NCI-H1105 (cell line): ENCODE results near the gene FOXF1.

Experiments used
- DNase-seq: peaks from one replicate; lab custom pipeline; 2025; lab: John Stamatoyannopoulos, UW

Gene FOXF1

DNA sequence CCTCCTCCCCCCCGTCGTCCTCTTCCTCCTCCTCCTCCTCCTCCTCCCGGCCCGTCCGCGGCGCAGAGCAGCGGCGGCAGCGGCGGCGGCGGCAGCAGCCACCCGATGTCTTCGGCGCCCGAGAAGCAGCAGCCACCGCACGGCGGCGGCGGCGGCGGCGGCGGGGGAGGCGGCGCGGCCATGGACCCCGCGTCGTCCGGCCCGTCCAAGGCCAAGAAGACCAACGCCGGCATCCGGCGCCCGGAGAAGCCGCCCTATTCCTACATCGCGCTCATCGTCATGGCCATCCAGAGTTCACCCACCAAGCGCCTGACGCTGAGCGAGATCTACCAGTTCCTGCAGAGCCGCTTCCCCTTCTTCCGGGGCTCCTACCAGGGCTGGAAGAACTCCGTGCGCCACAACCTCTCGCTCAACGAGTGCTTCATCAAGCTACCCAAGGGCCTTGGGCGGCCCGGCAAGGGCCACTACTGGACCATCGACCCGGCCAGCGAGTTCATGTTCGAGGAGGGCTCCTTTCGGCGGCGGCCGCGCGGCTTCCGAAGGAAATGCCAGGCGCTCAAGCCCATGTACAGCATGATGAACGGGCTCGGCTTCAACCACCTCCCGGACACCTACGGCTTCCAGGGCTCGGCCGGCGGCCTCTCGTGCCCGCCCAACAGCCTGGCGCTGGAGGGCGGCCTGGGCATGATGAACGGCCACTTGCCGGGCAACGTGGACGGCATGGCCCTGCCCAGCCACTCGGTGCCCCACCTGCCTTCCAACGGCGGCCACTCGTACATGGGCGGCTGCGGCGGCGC lies at the start of gene FOXF1:
FOXF1 (plus strand) TSS at position 63 of the 797 bp plus-strand sequence; CDS start at position 106, 43 bp downstream.
- DNase-seq: no peak

- no peak for DNase-seq
These were observed 49.3 kb upstream of the FOXF1 start for GRCh38 chr16:86461037-86461436.

DNA sequence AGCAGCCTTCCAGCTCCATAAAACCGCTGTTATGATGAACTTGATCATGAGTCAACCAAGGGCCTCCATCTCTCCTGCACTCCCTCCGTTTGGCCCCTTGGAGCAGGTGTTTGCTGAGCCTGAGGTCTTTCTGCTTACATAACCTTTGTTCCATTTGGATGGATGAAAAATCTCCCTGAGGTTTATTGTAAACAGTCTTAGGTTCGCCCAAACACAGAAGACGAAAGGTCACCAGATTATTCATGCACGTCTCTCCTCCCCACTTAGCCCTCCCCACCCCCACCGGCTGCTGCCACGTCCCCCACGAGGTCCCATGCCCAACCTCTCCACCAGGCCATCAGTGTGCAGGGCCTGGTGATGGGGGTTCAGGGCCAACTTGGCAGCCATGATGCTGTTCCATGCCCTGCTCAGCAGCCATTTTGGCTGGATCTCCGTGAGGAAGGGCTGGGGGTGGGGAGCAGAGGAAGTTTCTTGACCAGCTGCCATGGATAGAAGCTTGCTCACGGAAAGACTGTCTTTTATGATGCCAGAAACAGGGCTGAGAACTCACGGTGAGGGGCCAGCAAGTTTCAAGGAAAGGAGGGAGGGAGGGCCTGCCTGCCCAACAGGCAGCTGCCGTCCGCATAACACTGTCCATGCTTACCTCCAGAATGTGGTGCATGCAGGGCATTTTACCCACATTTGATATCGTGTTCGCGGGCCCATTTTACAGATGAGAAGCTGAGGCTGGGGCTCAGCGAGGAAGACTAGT lies 47.8 kb upstream of the FOXF1 start:
- no peak for DNase-seq

GRCh38 chr16:86464044-86464443 lies 46.3 kb upstream of the FOXF1 start:
- DNase-seq: no peak

- DNase-seq: no peak
These were observed 44.9 kb upstream of the FOXF1 start for GRCh38 chr16:86465434-86465833.

- no peak for DNase-seq
These were observed 43.5 kb upstream of the FOXF1 start for GRCh38 chr16:86466696-86467406.

DNA sequence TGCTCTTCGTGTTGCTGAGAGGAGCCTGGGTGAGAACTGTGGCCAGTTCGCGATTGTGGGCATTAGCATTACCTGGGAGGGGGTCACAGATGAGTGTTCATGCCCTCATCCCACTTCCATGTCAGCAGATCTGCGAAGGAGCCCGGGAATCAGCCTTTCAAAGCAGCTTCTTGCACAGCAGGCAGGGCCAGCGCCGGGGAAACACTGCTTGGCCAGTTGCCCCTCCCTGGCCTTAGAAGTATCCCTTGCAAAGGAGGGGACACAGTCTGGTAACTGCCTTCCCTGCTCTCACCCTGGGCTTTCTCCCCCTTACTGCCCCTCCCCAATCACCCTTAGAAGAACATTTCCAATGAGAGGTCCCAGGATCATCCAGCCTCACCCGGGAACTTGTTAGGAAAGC lies 42.8 kb upstream of the FOXF1 start:
- no peak for DNase-seq

DNA sequence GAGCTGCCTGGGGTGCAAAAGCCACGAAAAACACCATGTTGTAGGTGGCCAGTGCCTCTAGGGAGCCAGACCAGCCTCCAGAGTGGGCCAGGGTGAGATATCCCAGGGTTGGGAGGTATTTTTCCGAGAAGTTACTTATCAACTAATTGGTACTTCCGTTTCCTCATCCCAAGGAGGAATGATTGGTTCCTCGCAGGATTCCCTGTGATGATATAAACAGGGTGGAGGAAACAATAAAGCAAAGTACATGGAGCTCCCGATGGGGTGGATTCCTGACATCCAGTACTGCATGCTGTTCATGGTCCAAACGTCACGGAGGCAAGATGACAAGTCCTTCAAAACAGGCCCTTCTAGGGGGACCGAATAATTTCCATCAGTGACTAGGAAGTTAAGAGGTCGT lies 39.4 kb upstream of the FOXF1 start:
- no peak for DNase-seq

- DNase-seq: no peak
These were observed 38.4 kb upstream of the FOXF1 start for GRCh38 chr16:86471896-86472295.

DNA sequence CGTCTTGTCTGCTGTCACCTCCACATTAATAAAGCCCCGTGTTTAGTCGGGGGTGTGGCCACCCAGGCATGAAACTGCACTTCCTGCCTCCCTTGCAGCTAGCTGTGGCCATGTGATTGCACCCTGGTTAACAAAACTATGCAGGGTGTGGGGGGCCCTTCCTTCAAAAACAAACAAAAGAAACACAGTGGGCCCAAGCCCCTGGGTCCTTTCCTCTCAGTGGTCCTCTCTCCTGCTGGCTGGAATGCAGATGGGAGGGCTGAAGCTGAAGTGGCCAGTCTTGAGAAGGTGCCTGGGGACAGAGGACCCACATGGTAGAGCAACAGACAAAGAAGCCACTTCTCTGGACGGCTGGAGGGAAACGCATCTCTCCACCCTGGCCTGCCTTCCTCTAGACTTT lies 38.0 kb upstream of the FOXF1 start:
- no peak for DNase-seq

DNA sequence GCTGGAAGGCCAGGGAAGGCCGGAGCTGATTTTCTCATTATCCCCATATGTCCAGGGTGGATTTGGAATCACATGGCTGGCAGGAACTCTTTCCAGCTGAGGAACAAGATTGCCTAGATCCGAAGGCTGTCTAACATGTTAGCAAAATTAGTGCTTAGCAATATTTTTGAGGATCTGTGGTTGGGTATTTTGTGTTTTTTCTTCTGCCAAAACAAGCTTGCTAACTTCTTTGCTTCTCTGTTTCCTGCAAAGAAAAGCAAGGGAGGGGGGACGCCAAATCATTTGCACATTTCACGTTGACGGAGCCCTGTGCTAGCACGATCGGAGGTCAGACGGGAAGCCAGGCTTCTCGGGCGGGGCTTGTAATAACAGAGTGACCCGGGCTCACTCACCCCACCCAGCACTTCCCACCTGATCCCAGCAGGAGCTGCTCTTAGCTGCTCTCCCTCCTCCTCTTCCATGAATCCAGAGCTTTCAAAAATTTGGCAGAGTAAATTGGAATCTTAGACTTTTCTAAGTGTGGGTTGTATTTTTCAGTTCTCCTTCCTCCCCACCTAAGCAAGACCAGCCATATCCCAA lies 33.3 kb upstream of the FOXF1 start:
- DNase-seq: no peak

- no peak for DNase-seq
These were observed 32.7 kb upstream of the FOXF1 start for GRCh38 chr16:86477642-86478041.

DNA sequence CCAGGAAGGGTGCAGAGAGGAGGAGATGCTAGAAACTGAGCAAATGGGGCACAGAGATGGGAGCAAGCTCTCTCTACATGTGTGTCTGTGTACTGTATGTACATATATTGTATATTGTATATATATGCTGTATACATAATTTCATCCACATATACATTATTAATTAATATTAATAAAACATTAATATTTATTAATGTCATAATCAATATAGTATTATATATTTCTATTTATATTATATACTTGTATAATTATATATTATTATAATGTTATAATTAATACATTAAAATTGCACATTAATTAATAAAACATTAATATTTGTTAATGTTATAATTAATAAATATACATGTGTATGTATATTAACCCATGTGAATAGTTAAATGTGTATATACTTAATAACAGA lies 31.5 kb upstream of the FOXF1 start:
- DNase-seq: no peak

DNA sequence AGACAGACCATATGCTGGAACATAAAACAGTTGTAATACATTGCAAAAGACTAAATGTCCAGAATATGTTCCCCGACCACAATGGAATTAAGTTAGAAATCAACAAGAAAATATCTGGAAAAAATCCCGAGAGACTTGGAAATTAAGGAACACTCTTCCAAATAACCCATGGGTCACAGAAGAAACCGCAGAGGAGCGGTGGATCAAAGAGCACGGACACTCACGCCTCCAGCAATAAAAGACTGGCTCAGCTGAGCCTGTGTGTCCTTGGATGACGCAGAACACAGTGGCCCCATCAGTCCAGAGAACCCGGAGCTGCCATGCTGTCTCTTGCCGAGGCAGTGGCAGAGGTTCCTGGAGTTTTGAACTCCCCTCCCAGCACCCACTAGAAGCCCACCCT lies 30.9 kb upstream of the FOXF1 start:
- DNase-seq: no peak

DNA sequence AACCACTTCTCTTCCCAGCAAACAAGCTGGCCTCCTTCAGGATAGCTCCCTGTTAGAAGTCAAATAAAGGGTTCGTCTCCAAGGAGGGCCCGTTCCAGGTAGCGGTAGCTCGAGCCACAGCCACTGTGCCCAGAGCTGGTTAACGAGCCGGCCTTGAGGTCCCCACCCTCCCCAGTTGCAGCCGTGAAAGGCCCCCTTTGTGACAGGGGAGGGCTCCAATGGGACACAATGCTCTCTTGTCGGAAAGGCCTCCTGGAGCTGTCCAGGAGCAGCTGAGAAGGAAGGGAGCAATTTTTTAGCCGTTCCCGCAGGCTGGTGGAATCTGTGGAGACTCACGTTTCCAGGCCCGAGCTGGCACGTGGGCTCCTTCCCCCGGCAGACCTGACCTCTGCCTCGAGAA lies 29.9 kb upstream of the FOXF1 start:
- DNase-seq: no peak

- no peak for DNase-seq
These were observed 28.7 kb upstream of the FOXF1 start for GRCh38 chr16:86481607-86482006.

DNA sequence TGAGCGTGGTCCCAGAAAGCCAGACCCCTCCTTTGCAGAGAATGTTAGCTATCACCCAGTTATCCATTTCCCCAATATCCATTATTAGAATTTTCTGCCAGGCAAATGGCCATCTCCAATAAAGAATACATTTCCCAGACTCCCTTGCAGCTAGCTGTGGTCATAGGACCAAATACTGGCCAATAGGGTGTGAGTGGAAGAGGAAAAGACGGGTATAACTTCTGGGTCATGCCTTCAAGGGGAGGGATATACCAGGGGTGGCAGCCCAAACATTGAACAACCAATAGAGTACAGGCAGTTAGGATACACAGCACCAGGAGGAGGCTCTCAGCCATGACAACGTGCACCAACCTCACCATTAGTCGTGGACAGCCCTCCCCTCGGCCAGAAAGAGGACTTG lies 26.1 kb upstream of the FOXF1 start:
- DNase-seq: no peak

- DNase-seq: no peak
These were observed 24.6 kb upstream of the FOXF1 start for GRCh38 chr16:86485746-86486145.

DNA sequence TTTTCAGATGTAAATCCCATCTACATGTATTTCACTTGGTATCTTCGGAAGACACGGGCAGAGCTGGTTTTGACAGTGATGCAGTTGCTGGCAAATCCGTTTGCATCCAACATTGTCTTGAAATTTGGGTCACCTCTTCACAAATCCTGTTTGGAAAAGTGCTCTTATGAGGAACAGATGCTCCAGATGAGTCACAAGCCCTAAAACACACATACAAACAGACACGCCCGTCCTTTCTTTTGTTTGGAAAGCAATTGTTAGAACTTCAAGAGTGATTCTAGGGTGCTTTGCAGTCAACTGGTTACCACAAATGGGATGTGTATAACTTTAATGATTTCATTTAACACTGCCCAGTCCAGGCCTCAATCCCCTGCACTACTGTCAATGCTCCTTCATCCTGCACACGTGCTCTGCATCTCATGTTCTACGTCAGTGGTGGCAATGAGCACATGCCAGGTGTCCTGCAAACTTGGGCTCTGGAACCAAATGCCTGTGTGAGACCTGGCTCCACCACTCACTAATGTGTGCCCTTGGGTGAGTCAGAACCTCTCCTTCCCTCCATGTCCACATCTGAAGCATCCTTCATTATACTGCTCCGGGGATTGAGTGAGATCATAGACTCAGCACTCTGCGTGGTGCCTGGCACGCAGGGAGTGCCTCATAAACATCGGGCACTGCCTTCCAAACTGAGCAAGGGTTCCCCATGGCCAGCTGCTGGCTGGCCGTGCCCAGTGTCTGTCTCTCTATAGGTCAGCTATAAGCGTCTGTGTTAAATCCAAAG lies 19.3 kb upstream of the FOXF1 start:
- DNase-seq: no peak

GRCh38 chr16:86491640-86492023 lies 18.7 kb upstream of the FOXF1 start:
- no peak for DNase-seq

DNA sequence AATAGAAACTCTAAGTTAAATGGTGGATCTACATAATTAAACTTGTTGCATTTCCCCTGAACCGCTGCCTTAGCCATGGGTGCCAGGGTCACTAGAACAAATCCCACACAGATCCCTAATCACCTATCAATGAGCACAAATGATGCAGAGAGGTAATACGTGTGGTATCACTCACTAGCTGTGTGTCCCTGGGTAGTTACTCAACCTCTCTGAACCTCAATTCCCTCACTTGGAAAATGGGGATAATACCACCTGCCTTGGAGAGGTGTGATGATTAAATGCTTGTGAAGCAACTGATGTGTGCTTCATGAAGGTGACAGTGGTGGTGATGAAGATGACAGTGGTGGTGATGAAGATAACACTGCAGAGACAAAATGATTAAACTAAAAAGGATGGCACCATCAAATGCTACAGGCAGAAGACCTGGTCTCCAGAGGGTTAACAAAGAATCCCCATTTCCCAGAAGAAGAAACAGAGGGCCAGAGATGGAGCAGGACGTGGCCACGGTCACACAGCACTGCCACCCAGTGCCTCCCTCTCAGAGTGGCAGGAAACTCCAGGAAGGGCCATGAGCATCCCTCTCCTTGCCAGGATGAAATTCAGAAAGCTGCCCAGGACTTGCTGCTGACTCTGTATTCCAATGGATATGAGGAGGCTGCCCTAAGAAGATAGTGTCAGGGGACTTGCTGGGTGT lies 17.9 kb upstream of the FOXF1 start:
- DNase-seq: no peak
